C4-2B (cell line): ENCODE measurements around the gene PTPRS.

ENCODE experiments used
- H3K27ac ChIP-seq: fragments of 450-650 bp; 2 replicates; pipeline ENCODE4 v1.5.1; 2017
- ZFX ChIP-seq: fragments of 450-650 bp; IDR thresholded peaks from 2 replicates; pipeline ENCODE4 v1.6.1; 2017
- TF ChIP-seq, protein P1 (sequence below): fragments of 450-650 bp; conservative IDR thresholded peaks from 2 replicates; pipeline ENCODE4 v1.5.1; 2017; ENCODE audit warnings: mild to moderate bottlenecking

Gene PTPRS

DNA sequence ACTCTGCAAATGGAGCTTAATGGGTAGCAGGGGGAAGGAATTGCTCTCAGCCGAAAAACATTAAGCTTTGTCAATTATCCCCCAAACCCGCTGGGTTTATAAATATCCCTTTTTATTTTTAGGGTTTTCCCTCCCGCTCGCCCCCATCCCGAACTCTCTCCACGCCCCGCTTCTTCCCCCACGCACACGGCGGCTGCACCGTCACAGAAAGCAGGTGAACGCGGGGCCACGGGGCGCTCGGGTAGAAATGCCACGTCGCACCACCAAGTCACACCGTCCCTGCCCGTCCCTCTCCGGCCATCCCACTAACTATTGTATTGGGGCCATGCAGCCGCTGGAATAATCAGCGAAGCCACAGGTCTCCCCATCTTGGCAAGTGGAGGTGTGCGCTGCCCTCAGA, 3.5 kb downstream of the PTPRS start:
- TF ChIP-seq, protein P1, sequence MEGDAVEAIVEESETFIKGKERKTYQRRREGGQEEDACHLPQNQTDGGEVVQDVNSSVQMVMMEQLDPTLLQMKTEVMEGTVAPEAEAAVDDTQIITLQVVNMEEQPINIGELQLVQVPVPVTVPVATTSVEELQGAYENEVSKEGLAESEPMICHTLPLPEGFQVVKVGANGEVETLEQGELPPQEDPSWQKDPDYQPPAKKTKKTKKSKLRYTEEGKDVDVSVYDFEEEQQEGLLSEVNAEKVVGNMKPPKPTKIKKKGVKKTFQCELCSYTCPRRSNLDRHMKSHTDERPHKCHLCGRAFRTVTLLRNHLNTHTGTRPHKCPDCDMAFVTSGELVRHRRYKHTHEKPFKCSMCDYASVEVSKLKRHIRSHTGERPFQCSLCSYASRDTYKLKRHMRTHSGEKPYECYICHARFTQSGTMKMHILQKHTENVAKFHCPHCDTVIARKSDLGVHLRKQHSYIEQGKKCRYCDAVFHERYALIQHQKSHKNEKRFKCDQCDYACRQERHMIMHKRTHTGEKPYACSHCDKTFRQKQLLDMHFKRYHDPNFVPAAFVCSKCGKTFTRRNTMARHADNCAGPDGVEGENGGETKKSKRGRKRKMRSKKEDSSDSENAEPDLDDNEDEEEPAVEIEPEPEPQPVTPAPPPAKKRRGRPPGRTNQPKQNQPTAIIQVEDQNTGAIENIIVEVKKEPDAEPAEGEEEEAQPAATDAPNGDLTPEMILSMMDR, result no peak
- no peak for TF ChIP-seq ZFX
- H3K27ac ChIP-seq, result no peak overlapping the region

DNA sequence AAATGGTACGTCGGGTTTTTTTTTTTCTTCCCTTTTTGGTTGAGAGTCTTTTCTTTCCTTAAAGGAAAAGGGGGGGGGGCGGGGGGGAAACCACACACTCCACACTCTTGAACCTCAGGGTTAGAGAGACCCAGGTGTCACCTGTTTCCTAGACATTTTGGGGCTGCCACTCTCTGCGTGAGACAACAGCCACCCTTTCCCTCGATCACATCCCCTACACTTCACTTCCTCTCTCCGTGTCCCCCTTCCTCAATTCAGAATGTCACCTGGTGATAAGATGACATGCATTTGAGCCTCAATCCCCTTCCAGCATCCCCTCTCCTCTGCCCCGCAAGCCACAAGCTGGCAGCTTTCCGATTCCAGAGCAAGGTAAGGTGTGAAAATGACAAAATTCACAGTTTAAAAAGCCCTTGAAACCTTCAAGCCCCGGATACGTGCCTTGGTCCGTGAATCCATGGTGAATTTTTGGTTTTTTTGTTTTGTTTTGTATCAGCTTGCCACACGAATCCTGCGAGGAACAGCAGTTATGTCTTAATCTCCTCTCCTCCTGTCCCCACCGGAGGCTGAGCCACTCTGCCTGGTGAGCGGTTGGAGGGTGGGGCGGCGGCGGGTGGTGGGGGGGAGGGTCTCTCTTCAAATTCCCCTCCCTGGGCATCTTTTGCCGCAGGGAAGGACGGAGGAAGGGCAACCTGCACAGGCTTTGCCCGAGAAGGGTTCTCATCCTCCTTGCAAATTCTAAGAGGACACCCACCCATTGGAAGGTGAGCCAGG, 4.2 kb downstream of the PTPRS start:
- no peak overlapping the region for H3K27ac ChIP-seq
- TF ChIP-seq, protein P1, result no peak
- no peak for TF ChIP-seq ZFX

DNA sequence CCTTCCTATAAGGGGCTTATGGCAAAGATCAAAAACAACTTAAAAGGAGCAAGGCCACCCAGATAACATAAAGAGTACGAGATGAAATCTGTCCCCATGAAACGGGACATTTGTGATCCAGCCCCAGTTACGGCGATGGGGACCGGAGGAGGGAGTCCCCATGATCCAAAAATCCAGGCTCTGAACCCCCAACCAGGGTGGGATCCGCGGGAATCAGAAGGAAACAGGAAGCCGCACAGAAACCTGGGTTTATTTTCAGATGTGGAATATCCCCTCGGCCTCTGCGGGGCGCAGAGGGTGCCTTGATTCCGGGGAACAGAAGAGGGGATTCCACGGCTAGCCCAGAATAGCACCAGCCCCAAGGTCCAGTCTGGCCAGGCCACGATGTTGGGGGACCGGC, 5.0 kb downstream of the PTPRS start:
- H3K27ac ChIP-seq, result no peak overlapping the region
- TF ChIP-seq ZFX, result no peak
- TF ChIP-seq, protein P1, result no peak

DNA sequence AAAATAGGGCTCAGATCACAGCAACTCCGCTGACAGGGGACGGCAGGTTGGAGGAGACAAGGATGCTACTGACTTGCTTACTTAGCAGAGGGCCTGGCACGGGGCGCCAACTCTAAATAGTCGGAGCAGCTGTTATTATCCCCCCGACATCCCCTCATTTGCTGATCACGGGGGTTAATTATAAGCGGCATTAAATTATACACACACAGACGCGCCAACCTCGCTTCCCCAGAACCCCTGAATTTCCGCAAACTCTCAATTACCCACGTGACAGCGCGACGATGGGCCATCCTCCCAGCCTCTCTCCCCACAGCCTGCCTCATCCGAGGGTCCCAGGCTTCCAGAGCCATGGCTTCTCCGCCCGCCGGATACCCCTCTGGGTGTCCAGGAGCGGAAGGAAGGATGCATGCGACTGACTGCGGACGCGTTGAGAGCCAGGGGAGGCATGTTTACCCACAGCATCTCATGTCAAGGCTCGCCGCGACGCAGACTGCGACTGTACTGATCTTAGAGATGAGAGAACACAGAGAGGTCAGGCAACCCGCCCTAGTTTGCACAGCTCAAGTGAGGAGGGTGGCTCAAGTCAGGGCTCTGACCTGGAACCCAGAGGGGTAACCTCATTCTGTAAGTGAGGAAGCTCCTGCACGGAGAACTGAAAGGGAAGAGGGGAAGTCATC, 5.7 kb downstream of the PTPRS start:
- no peak for TF ChIP-seq ZFX
- TF ChIP-seq, protein P1, result no peak
- H3K27ac ChIP-seq, result no peak overlapping the region

DNA sequence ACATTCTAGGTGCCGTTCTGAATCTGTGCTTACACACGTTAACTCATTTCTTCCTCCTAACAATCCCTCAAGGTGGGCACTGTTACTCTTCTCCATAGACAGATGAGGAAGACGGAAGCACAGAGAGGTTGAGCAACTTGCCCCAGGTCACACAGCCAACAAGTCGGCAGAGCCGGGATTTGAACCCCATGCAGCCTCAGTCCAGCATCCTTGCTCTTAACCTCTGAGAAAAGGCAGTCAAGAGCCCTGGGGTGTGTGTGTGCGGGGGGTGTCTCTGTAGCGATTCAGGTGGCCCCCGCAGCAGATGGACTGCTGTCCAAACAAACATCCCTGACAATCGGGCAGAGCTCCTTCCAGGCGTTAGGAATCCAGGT, 6.3 kb downstream of the PTPRS start:
- H3K27ac ChIP-seq, result no peak overlapping the region
- no peak for TF ChIP-seq ZFX
- TF ChIP-seq, protein P1, result no peak

DNA sequence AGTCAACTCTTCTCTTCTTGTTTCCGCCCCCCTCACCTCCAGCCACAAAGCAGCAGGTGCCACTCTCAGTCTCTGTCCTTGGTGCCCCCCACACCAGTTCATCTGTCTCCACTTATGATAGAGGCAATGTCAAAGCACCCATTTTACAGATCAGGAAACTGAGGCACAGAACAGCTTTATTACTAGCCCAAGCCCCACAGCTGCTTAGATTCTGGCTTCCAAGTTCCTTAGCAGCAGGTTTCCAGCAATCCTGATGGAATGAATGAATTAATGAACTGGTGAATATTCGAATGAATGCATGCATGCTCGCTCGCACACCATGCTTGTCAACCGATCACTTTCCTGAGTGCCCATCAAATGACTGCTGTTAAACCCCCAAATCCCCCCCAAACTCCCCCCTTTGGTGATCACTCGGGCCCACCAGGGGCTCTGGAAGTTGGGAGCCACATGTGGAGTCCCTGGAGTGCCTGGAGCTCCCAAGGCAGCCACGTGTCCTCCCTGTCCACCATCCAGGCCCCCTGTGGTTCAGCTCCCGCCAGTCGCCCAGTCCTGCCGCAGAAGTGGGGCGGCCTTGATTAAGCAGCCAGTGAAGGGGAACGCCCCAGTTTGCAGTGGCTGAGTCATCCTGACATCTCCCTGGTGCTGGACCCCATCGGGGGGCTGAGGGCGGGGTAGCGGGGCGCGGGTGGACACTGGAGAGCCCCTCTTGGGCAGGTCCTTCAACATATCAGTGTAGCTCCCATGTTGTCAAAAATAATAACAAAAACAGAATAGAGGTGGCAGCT, 6.8 kb downstream of the PTPRS start:
- no peak for TF ChIP-seq ZFX
- TF ChIP-seq, protein P1, result no peak
- H3K27ac ChIP-seq, result no peak overlapping the region

DNA sequence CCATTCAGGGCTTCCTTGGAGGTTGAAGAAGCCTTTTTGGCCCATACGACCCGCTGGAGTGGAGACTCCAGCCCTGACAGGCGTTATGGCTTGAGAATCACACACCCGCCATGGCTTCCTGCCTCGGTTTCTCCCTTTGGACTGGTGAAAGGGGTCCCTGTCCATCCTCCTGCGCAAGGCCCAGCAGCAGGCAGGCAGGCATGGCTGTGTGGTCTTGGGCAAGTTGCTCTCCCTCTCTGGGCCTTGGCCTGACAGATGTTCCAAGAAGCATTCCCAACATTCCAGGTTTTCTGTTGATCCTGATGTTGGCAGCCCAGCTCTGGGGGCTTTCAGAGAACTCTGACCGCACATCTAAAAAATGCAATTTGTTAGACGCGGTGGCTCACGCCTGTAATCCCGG, 8.1 kb downstream of the PTPRS start:
- no peak overlapping the region for H3K27ac ChIP-seq
- TF ChIP-seq, protein P1, result no peak
- TF ChIP-seq ZFX, result no peak
